OCI-M2 (cell line): ENCODE measurements around the gene ABCB11.
"Not testable (repeated sequence)": the region's sequence is repeated elsewhere in the genome, so short reads cannot be mapped to it uniquely, and the experiment has no call there.

Experiments
- DNase-seq: peaks from one replicate; lab custom pipeline; 2025; ENCODE audit not compliant: unreplicated experiment; lab: John Stamatoyannopoulos, UW

ABCB11 gene

DNA sequence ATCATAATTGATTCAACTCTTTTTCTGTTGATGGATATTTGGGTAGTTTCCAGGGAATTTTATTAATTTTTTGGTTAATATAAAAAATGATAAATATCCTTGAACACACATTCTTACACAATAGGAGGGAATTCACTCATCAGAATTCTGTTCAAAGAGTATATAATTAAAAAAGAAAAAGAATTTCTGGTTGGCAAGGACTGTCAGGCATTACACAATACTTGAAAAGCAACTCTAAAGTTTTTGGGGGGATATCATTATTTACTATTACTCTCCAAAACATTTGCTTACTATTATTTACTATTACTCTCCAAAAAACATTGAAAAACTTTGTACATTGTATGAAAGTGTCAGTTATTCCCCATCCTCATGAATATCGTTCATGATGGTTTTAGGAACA, 92.1 kb downstream of the ABCB11 start:
- no peak for DNase-seq

DNA sequence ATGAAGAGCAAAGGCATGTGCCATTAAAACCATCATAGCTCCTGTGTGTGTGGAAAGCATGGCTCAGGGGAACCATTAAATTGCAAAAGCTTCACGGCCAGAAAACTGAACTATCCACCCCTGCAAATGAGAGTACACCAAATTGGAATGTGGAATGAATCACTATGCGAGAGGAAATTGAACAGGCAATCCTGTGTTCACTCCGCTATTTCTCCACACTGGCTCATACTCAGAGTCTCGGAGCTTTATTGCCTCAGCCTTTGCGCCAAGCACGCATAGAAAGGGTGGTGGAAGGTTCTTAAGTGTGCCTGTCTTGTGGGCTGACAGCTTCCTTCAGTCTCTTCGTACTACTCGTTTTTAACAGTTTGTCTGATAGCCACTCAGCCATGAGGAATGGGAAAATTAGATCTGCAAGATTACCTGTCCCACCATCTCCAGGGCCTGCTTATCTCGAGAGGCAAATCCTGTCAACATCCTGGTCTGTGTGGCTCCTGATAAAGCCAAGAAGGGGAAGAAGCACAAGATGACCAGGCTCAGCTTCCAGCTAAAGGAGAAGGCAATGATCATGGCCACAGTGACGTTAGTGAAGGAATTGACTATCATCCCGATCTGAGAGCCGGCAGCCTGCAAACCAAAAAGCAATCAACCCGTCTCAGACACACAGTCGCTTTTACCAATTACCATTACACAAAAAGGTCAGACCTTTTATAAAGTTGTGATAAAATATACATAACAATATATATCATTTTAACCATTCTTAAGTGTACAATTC, 95.1 kb downstream of the ABCB11 start:
- DNase-seq: peak; percentile 51

DNA sequence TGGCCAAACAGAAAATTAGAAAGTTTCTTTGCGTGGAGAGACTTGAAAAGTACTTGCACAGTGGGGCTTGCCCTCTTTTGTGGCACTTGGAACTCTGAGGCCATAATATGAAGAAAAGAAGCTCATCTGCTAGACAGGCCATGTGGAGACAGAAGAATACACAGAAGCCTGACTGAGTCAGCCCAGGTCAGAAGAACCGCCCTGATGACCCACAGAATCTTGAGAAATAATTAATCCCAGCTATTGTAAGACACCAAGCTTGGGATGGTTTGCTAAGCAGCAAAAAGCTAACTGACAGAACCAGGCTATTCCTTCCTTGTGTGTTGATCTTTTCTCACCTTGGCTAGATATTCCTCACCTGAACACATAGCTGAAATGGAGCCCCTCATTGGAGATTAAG, 96.3 kb downstream of the ABCB11 start:
- no peak for DNase-seq

DNA sequence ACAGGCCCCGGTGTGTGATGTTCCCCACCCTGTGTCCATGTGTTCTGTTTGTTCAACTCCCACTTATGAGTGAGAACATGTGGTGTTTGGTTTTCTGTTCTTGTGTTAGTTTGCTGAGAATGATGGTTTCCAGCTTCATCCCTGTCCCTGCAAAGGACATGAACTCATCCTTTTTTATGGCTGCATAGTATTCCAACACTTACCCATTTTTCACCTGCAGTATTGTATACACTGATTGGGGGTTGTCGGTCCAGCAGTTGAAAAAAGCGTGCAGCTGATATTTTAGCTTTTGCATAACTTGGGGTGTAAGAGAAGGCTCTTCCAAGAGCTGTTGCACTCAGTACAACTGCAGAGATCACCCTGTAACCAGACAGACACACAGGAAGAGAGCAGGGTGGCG, 99.0 kb downstream of the ABCB11 start:
- DNase-seq: not testable (repeated sequence)

DNA sequence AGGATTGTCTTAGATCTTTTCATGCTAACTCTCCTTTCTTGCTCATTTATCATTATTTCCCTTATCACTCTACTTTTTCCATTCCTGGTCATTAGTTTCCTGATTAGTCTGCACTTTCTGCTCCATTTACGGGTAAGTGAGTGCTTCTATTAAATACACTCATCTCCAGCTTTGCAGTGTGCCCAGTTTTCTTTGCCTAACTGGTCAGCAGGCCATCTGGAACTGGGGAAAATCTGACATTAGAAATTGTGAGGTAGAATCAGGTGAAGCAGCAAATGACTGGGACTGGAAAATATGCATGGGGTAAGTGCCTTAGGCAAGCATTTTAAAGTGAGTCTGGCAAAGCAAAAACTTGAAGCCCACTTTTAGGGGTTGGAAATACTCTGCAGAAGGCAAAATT, 100.9 kb downstream of the ABCB11 start:
- DNase-seq: no peak

DNA sequence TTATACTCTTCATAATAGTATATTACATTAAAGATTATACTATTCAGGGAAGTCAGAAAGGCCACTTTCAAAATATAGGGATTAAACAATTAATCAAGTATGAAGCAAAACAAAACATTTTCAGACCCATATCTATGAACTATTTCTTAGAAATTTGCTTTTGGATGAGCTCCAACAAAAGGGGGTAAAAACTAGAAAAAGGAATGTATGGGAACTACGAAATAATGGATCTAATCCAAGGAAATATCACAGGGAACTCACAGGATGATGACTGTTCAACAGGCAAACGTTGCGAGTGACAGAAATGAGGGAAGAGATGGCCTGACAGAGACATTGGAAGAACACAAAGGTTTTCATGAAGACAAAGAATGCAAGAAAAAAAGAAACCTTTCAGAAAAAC, 102.1 kb downstream of the ABCB11 start:
- no peak for DNase-seq

DNA sequence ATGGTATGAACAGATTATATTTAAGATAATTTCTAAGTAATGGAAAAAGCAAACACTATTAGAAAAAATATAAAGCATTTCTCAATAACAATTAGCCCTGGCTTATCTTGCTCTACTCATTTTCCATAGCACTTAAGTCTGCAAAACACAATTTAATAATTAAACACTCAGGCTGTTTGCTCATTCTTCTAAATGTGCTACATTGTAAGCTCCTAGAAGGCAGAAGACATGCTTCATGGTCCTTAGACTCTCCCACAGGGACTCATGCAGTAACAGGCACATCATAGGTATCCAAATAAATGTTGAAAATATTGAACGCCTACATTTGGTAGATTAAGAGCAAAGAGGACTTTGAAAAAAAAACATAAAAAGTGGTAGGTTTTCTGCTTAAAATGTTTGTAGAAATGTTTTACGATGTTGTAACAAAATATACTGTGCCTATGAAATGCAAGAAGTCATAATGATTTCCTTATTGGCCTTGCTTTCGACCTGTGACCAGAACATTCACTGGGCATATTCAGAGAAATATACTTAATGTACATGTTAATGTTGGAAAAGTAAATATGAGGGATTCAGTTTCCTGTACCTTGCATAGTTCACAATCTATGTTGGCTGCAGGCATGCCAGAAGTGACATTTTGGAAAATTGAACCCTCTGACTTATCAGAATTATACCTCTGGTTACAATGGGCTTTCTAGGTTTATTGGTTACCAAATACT, 102.9 kb downstream of the ABCB11 start:
- no peak for DNase-seq

DNA sequence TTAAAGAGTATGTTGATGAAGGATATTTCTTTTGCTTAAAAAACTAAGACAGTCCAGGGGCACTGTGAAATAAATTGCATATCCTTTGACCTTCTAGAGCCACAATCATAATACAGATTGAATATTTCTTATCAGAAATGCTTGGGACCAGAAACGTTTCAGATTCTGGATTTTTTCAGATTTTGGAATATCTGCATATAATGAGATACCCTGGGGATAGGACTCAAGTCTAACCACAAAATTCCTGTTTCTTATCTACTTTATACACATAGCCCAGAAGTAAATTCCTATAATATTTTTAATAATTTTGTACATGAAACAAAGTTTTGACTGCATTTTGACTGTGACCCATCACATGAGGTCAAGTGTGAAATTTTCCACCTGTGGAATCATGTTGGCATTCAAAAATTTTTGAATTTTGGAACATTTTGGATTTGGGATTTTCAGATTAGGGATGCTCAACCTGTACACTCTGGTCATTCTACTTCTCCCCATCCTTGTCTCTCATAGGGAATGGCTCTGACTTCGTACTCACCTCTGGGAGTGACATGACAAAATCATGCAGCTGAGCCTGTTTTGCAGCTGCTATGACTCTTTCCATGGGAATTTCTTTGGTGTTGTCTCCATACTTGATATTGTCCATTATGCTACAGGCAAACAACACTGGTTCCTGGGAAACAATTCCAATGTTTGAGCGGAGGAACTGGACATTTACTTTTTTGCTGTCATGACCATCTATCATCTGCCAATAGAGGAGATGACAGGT, 104.3 kb downstream of the ABCB11 start:
- DNase-seq: no peak

DNA sequence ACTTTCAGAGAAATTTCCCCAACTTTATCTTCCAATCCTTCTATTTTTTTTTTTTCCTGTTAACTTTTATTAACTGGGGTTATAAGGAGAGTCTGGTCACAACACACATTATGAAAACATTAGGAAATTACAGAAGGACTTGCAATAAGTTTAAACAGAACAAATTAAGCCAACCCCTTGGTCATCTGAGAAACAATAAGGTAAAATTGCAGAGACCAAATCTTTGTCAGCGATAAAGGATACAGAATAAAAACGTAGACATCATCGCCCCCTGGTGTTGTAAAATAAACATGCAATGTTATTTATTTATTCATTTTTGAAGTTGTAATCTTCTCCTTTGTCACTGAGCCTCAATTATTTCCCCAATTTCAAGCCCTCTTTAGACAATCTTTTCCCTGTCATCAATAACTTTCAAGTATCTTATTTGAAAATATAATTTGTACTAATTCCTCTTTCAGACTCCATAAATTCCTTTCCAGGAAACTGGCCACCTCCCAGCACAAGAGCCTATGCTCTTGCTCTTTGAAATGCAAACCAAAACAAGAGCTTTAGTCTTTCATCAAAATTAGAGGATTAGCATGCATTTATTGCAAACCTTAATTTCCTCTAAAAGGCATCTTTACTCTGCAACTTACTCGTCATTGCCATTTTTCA, 110.5 kb downstream of the ABCB11 start:
- DNase-seq: peak; percentile 14

DNA sequence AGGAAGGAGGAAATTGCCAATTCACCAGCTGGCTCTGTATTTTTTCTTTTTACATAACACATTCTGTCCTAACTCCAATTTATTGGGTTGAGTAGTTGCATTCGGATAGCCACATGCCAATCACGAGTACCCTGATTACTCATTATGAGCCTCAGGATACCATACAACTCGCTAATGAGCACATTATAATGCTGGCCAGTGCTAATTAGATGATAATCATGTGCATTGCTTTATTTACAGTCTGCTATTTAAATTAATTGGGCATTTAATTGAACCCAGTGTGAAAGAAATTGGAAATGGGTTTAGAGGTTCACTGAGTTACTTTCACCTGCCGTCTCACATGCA, 114.8 kb downstream of the ABCB11 start:
- DNase-seq: no peak

DNA sequence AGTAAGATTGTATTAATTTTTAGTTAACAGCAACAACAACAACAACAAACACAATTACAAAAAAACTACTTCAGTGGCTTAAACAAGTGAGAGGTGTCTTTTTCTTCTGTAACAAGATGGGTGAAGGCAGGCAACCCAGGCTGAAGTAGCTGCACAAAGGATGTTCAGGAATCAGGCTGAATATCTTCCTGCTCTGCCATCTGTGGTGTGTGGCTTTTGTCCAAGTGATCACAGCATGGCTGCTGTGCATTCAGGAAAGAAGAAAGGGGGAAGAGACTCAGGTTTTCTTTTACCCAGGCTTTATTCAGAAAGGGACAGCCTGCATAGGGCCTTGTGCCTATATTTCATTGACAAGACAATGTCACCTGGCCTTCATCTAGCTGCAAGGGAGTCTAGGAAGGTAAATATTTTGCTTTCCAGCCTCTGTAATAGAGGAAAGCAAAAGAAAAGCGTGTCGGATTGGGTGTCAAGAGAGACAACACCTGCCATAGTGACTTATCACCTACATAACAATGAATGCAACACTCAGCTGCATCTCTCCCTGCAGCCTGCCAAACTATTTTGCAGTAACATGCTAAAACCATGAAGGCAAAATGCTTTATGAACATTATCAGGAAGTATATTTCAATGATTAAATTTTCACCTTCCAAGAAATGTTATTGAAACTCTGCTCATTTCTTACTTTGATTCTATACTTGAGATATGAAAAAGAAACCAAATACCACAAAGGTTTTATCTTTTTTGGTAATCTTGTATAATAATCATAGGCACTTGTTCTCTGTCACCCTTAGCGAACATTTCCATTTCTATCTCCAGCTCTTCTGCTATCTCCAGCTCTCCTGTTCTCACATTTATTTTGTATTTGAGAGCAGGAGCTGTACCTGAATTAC, 115.4 kb downstream of the ABCB11 start:
- no peak for DNase-seq

DNA sequence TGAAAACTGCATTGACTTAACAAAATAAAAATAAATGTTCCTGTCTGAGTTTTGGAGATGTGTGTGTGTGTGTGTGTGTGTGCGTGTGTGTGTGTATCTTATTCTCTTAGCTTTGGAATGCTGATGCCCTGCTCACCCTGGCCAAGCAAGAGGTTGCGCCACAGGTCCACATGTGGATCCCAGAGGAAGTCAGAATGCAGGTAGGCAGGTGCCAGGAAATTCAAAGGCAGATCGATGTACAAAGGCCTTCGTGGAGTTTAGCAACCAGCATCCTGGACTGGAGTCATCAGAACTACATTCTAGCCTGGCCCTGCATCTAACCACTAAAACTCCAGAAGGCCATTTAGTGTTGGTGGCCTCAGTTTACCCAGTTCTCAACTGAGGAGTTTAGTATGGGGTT, 117.6 kb downstream of the ABCB11 start:
- no peak for DNase-seq

DNA sequence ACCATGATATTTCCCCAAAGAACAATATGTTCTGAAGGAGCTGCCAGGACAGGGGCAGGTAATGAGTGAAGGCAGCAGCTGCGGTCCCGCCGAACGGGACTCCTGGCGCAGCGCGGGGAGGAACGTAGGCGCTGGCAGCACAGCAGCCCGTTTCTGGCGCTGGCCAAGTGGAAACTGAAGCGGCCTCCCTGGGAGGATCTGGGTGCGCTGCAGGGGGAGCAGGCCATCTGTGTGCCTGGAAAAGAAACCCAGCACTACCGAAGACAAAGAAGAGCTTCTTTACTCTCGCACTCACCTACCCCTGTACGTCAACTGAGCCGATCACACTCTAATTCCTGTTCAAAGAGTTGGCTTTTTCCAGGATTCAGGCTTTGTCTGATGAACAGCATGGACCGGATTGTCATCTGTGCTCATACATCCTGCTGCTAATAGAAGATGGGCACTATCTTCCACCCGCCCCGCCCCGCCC, 118.2 kb downstream of the ABCB11 start:
- DNase-seq: no peak

DNA sequence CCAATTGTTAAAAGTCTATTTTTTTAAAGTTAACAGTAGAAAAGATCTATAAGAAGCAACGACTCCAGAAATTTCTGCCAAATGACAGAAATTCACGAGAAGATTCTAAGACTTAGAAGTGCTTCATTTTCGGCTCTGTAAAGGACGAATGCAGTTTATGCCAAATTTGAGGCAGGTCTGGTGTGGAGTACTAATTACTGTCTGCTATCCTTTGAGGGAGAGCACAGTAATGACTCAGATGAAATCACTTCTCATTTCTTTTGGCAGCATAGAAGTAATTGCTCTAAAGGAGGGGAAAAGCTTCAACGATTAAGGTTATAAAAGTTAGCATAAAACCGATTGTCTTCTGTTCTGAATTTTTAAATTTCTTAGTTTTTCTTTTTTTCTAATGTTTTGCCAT, 118.7 kb downstream of the ABCB11 start:
- no peak for DNase-seq

DNA sequence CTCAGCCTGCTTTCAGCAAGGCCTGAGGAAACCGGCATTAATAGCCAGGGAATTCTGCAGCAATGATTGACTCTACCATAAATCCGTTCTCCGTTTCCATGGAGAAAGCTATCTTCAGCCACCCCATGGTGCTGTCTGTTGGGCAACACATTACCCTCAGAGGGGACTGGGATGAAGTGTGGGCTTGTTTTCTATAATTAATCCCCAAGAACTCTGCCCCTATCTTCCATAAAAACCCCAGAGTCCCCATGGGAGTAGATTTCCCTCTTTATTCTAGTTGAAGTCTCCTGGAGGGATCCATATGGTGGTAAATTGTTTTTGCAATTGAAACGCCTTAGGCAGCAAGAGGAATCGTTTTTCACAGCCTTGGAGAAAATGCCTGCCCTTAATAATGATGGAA, 120.8 kb downstream of the ABCB11 start:
- no peak for DNase-seq

DNA sequence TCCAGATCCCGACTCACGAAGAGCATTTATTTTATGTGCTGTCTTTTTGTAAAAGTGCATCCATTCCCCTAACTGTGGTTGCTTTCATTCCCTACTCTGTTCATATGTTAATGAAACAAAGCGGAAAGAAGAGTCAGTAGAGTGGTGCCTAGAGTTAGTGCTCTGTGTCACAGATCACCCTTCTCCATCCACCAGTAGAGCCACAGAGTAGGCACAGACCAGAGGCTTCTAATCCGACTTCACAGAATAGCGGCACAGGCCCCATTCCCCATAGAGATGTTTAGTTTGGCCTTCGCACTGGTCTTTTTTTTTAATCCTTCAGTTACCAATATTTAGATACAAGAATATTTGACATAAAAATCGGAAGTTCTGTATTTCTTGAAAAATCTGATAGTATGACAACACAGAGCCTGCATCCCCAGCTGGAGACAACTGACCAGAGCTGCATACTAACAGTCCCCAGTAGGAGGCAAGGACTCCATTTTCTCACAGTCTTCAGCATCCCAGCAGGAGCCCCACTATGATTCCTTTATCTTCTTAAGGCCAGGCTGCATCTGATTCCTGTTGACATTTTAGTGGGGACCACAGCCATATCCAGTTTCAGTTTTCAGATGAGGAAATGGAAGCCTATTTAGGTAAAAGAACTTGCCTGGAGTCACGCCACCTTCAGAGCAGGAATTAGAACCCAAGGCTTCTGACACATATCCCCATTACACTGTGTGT, 123.0 kb downstream of the ABCB11 start:
- DNase-seq: no peak

DNA sequence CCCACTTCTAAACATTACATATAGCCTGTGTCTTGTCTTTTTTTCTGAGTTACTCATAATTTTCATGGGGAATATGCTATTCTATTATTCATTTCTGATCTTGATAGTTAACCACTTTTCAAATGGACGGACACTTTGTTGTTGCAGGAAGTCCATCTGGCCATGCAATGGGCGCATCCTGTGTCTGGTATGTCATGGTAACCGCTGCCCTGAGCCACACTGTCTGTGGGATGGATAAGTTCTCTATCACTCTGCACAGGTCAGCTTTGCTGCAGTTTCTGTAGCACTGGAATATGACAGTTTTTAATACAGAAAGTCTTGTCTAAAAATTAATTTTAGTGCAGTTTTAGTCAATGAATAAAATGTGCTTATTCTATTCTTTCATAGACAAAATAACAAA, 126.8 kb downstream of the ABCB11 start:
- DNase-seq: no peak

DNA sequence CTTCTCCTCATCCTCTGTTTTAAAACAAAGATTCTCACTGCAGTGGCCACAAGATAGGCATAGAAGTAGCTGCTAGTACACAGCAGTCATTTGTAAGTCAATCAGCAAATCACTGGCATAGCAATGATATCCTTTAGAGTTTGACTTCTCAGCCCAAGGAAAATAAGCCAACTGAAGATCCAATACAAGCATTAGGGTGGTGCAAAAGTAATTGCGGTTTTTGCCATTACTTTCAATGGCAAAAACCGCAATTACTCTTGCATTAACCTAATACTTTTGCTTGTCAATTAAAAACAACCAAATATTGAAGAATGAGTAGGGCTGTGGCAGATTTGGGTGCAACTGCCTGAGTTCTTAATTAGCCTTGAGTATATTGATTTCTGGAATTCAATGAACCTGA, 127.2 kb downstream of the ABCB11 start:
- no peak for DNase-seq

DNA sequence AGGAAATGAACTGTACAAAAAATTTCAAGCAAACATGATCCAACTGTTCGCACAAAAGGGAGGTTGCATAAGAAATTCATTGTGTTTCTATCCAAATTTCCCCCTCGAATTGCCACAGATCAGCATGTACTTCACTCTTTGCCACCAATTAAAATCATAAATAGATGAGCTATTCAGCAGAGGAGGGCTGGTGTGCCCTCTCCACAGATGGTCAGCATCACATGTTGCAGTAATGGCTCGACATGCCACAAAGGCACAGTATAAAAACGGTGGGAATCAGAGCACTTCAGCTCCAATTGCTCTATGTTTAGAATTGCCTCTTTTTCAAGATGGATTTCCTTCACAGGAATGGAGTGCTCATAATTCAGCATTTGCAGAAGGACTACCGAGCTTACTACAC, 130.1 kb downstream of the ABCB11 start, which contains the start of gene G6PC2:
Gene G6PC2 (plus strand): TSS at position 289 of the 400 bp plus-strand sequence. CDS start 41 bp downstream, at position 330.
- no peak for DNase-seq

DNA sequence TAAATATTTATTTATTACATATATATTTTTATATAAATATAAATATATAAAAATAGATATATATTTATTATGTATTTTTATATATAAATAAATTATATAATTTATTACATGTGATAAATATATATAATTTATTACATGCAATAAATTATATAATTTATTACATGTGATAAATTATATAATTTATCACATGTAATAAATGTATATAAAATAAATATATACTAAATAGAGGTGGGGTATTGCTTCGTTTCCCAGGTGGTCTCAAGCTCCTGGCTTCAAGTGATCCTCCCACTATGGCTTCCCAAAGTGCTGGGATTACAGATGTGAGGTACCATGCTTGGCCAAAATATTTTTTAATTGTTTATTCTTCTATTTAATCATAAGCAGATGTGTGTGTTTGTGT, 133.7 kb downstream of the ABCB11 start:
- no peak for DNase-seq
